OCI-LY3 (cell line): ENCODE results near the gene COL4A5.

Experiments
- H2AFZ ChIP-seq: fragments of 200-600, 300-600 bp; shearing (Covaris generic); 2 replicates; pipeline ENCODE4 v1.6.0; 2014; ENCODE audit warnings: antibody characterized with exemption, low read depth, low read length
- H3K27ac ChIP-seq: fragments of 200-600, 300-600 bp; sonication (generic); 2 replicates; pipeline ENCODE4 v1.5.1; 2014; ENCODE audit warnings: mild to moderate bottlenecking, low read length, moderate library complexity, mixed read lengths
- H3K27me3 ChIP-seq: fragments of 200-600, 300-600 bp; sonication (generic); 2 replicates; pipeline ENCODE4 v1.6.1; 2014; ENCODE audit warnings: low read depth, low read length, mixed read lengths
- H3K36me3 ChIP-seq: fragments of 200-600, 300-600 bp; sonication (generic); replicated peaks from 2 replicates; pipeline ENCODE3; 2014; ENCODE audit warnings: low read depth, low read length, mixed read lengths
- H3K4me1 ChIP-seq: fragments of 300-600, 200-600 bp; sonication (generic); 2 replicates; pipeline ENCODE4 v1.6.1; 2014; ENCODE audit warnings: low read length, mixed read lengths
- H3K4me2 ChIP-seq: fragments of 200-600, 300-600 bp; sonication (generic); 2 replicates; pipeline ENCODE4 v1.6.1; 2014; ENCODE audit warnings: low read length, mixed read lengths
- H3K4me3 ChIP-seq: fragments of 300-600, 200-600 bp; sonication (generic); 2 replicates; pipeline ENCODE4 v1.5.1; 2014; ENCODE audit warnings: antibody characterized with exemption, mild to moderate bottlenecking, low read length, moderate library complexity
- H3K79me2 ChIP-seq: fragments of 300-600, 200-600 bp; shearing (Covaris generic); 2 replicates; pipeline ENCODE4 v1.6.1; 2014; ENCODE audit warnings: mild to moderate bottlenecking, low read length, mixed read lengths
- H3K9ac ChIP-seq: fragments of 300-600, 200-600 bp; shearing (Covaris generic); 2 replicates; pipeline ENCODE4 v1.6.0; 2014; ENCODE audit warnings: mild to moderate bottlenecking, low read length, moderate library complexity
- H3K9me3 ChIP-seq: fragments of 200-600, 300-600 bp; shearing (Covaris generic); 2 replicates; pipeline ENCODE4 v1.6.1; 2014; ENCODE audit warnings: low read length, mixed read lengths; ENCODE audit not compliant: insufficient read depth
- H4K20me1 ChIP-seq: fragments of 200-600, 300-600 bp; sonication (generic); 2 replicates; pipeline ENCODE4 v1.6.1; 2016; ENCODE audit warnings: low read length, mixed read lengths; ENCODE audit not compliant: insufficient read depth
- EZH2phosphoT487 ChIP-seq: fragments of 200-600 bp; shearing (Covaris generic); IDR thresholded peaks from 2 replicates; pipeline ENCODE4 v1.6.1; 2018; ENCODE audit warnings: antibody characterized with exemption, mixed run types, low read depth
- TF ChIP-seq, protein P1 (sequence below): fragments of 200-600, 300-600 bp; sonication (generic); IDR thresholded peaks from 2 replicates; pipeline ENCODE4 v1.5.1; 2014; ENCODE audit warnings: antibody characterized with exemption, low read length, low read depth

Gene COL4A5

DNA sequence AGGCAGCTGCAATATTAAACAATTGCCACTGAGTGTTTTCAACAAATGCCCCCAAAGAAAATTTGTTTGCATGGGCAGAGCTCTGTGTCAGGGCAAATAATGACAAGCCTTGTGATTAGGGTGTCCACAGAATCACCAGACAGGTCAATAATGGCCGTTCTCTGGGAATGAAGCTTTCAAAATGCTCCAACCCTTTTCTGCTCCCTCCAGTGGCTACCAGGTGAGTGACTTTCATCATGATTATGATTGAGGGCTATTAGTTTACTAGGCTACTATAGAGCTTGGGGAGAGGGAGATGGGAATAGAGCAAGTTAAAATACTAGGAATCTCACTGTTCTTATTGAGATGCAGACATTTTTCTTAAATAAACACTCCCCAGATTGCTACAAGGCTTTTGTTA is 273.2 kb downstream of the COL4A5 start:
- Histone ChIP-seq H2AFZ (no peak overlapping the region), H3K4me2 (no peak overlapping the region)

GRCh38 chrX:108722561-108722960 is 282.9 kb downstream of the COL4A5 start:
- no peaks in the 10 kb centered on the region for H3K36me3 ChIP-seq
- H4K20me1 ChIP-seq = no peaks in the 10 kb centered on the region
- H3K27ac ChIP-seq = no peak overlapping the region
- no peak overlapping the region for H2AFZ ChIP-seq
- no peaks in the 10 kb centered on the region for H3K27me3 ChIP-seq
- H3K9me3 ChIP-seq = no peaks in the 10 kb centered on the region
- no peaks in the 10 kb centered on the region for H3K4me1 ChIP-seq
- H3K4me2 ChIP-seq = no peak overlapping the region
- H3K9ac ChIP-seq = no peak overlapping the region
- no peak overlapping the region for H3K4me3 ChIP-seq
- no peaks in the 10 kb centered on the region for H3K79me2 ChIP-seq
- TF ChIP-seq, protein P1, sequence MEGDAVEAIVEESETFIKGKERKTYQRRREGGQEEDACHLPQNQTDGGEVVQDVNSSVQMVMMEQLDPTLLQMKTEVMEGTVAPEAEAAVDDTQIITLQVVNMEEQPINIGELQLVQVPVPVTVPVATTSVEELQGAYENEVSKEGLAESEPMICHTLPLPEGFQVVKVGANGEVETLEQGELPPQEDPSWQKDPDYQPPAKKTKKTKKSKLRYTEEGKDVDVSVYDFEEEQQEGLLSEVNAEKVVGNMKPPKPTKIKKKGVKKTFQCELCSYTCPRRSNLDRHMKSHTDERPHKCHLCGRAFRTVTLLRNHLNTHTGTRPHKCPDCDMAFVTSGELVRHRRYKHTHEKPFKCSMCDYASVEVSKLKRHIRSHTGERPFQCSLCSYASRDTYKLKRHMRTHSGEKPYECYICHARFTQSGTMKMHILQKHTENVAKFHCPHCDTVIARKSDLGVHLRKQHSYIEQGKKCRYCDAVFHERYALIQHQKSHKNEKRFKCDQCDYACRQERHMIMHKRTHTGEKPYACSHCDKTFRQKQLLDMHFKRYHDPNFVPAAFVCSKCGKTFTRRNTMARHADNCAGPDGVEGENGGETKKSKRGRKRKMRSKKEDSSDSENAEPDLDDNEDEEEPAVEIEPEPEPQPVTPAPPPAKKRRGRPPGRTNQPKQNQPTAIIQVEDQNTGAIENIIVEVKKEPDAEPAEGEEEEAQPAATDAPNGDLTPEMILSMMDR = no peak
- no peak for TF ChIP-seq EZH2phosphoT487

More for the DNA sequence above, 273.2 kb downstream of the COL4A5 start:
- Histone ChIP-seq H3K36me3 (no peaks in the 10 kb centered on the region), H3K4me1 (no peaks in the 10 kb centered on the region), H3K9ac (no peak overlapping the region), H3K27ac (no peak overlapping the region), H3K4me3 (no peak overlapping the region), H3K9me3 (no peaks in the 10 kb centered on the region), H3K27me3 (no peaks in the 10 kb centered on the region), H4K20me1 (no peaks in the 10 kb centered on the region), H3K79me2 (no peaks in the 10 kb centered on the region)
- TF ChIP-seq, protein P1 = no peak
- no peak for TF ChIP-seq EZH2phosphoT487

- Histone ChIP-seq H3K4me3 (no peak overlapping the region), H3K27ac (no peak overlapping the region), H3K79me2 (no peaks in the 10 kb centered on the region), H3K9ac (no peak overlapping the region), H3K36me3 (no peaks in the 10 kb centered on the region), H3K4me1 (no peaks in the 10 kb centered on the region), H3K9me3 (no peaks in the 10 kb centered on the region), H3K27me3 (no peaks in the 10 kb centered on the region), H3K4me2 (no peak overlapping the region), H2AFZ (no peak overlapping the region), H4K20me1 (no peaks in the 10 kb centered on the region)
- no peak for TF ChIP-seq EZH2phosphoT487
- TF ChIP-seq, protein P1 = no peak
Observed at GRCh38 chrX:108726748-108727147, 287.1 kb downstream of the COL4A5 start.

GRCh38 chrX:108731153-108731552 is 291.5 kb downstream of the COL4A5 start:
- Histone ChIP-seq H3K4me3 (no peak overlapping the region), H4K20me1 (no peaks in the 10 kb centered on the region), H3K27me3 (no peaks in the 10 kb centered on the region), H3K9ac (no peak overlapping the region), H3K9me3 (no peaks in the 10 kb centered on the region), H2AFZ (no peak overlapping the region), H3K36me3 (no peaks in the 10 kb centered on the region), H3K27ac (no peak overlapping the region), H3K4me1 (no peaks in the 10 kb centered on the region), H3K79me2 (no peaks in the 10 kb centered on the region), H3K4me2 (no peak overlapping the region)
- no peak for TF ChIP-seq EZH2phosphoT487
